ENCODE measurements around the gene SPOCK1. TPM values are rescaled to one million over a fixed set of nuclear protein-coding genes. Genes with fewer than 3 reads are reported as not detected.

SPOCK1 gene
- total and polyA plus RNA-seq, 4 experiments from 2014 or later: not detected

DNA sequence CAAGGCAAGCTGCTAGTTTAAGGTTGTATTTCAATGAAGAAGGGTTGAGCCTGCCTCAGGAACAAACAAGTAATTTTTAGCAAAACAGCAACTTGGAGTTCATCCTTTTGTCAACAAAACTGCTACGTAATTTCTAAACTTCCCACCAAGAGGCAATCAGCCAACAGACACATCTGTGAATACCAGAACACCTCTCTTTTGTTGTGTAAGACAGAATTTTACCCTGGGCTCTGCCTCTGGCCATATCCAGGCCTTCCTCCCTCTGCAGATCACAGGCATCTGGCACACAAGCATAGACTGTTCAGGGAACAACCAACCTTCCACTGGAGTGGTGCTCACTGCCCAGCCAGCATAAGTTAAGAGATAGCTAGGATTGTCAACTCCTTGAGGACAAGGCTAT, 409.0 kb downstream of the SPOCK1 start:
- no peaks in the 10 kb centered on the region for H3K27me3 Mint-ChIP-seq
- no peak for DNase-seq
- peaks cover 0 to 2% (median 0%) of the 10 kb centered on the region in 8 donors for H3K9me3 Mint-ChIP-seq
- CTCF ChIA-PET (ENCODE audit: partially characterized antibody): no interaction called here
- no peak overlapping the region for H3K27ac Mint-ChIP-seq
- POLR2A ChIA-PET (ENCODE audit: partially characterized antibody): no interaction called here
- H3K4me1 Mint-ChIP-seq: no peaks in the 10 kb centered on the region
- Histone ChIP-seq H3K9me3 (ENCODE audit: control insufficient read depth in 1 of 2, low read length in 2 of 2) (no peaks in the 10 kb centered on the region), H3K27ac (ENCODE audit: low read depth, low read length) (no peak overlapping the region), H3K4me1 (ENCODE audit: insufficient read depth, low read length) (no peaks in the 10 kb centered on the region), H3K36me3 (ENCODE audit: insufficient read depth, low read length) (no peaks in the 10 kb centered on the region), H3K4me3 (ENCODE audit: low read length in 2 of 2) (no peak overlapping the region), H3K27me3 (ENCODE audit: insufficient read depth, low read length) (no peaks in the 10 kb centered on the region)
- H3K36me3 Mint-ChIP-seq: no peaks in the 10 kb centered on the region
- intact Hi-C loops (cut with micrococcal nuclease): no loop called here
- no peak overlapping the region for H3K4me3 Mint-ChIP-seq

DNA sequence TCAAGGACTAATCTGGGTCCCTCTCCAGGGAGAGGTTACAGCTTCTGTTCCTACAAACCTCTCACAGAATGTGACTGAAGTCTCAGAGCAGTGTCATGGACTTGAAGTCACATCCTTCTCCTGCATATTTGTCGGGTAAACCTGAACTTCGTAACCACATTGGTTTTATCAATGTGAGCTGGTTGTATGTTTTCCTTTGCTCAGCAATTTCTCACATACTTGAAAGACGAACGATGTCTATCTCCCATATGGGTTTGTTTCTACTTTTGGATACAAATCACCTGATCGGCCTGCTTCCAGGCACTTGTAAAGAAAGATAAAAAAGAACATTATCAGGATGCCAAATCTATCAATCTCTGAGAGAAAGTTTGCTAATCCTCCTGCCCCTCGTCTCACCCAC, 411.0 kb downstream of the SPOCK1 start:
- no peaks in the 10 kb centered on the region for H3K4me1 ChIP-seq (ENCODE audit: insufficient read depth, low read length)
- H3K36me3 ChIP-seq (ENCODE audit: insufficient read depth, low read length): no peaks in the 10 kb centered on the region
- ChIA-PET CTCF (ENCODE audit: partially characterized antibody) (no interaction called here), POLR2A (ENCODE audit: partially characterized antibody) (no interaction called here)
- no peaks in the 10 kb centered on the region for H3K9me3 ChIP-seq (ENCODE audit: control insufficient read depth in 1 of 2, low read length in 2 of 2)
- Mint-ChIP-seq H3K4me1 (no peaks in the 10 kb centered on the region), H3K36me3 (no peaks in the 10 kb centered on the region), H3K4me3 (no peak overlapping the region), H3K27ac (no peak overlapping the region), H3K9me3 (peaks cover 0 to 2% (median 0%) of the 10 kb centered on the region in 8 donors), H3K27me3 (no peaks in the 10 kb centered on the region)
- no peak for DNase-seq
- H3K27me3 ChIP-seq (ENCODE audit: insufficient read depth, low read length): no peaks in the 10 kb centered on the region
- no peak overlapping the region for H3K27ac ChIP-seq (ENCODE audit: low read depth, low read length)
- no peak overlapping the region for H3K4me3 ChIP-seq (ENCODE audit: low read length in 2 of 2)
- intact Hi-C loops (cut with micrococcal nuclease): no loop called here

DNA sequence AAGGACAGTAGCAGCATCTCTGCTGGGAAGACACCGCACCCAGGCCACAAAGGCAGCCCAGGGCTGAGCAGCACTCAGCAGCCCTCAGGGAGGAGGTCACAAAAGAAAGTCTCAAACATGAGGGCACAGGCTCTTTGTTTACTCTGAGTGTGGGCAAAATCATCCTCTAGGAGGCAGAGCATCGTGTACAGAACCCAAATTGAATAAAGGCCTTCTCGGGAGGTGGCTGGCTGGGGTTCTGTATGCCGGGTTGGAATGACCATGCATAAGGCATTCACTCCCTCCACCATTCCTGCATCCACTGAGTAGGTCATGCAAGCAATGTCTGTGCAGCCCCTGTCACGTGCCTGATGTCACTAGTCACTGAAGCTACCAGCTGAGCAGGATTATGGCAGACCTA, 412.8 kb downstream of the SPOCK1 start:
- CTCF ChIA-PET (ENCODE audit: partially characterized antibody): no interaction called here
- Histone ChIP-seq H3K4me3 (ENCODE audit: low read length in 2 of 2) (no peak overlapping the region), H3K4me1 (ENCODE audit: insufficient read depth, low read length) (no peaks in the 10 kb centered on the region), H3K36me3 (ENCODE audit: insufficient read depth, low read length) (no peaks in the 10 kb centered on the region), H3K9me3 (ENCODE audit: control insufficient read depth in 1 of 2, low read length in 2 of 2) (no peaks in the 10 kb centered on the region), H3K27ac (ENCODE audit: low read depth, low read length) (no peak overlapping the region), H3K27me3 (ENCODE audit: insufficient read depth, low read length) (no peaks in the 10 kb centered on the region)
- Mint-ChIP-seq H3K4me3 (no peak overlapping the region), H3K4me1 (no peaks in the 10 kb centered on the region), H3K9me3 (no peaks in the 10 kb centered on the region), H3K27ac (no peak overlapping the region), H3K27me3 (no peaks in the 10 kb centered on the region), H3K36me3 (no peaks in the 10 kb centered on the region)
- intact Hi-C loops (cut with micrococcal nuclease): no loop called here
- no peak for DNase-seq
- POLR2A ChIA-PET (ENCODE audit: partially characterized antibody): no interaction called here

DNA sequence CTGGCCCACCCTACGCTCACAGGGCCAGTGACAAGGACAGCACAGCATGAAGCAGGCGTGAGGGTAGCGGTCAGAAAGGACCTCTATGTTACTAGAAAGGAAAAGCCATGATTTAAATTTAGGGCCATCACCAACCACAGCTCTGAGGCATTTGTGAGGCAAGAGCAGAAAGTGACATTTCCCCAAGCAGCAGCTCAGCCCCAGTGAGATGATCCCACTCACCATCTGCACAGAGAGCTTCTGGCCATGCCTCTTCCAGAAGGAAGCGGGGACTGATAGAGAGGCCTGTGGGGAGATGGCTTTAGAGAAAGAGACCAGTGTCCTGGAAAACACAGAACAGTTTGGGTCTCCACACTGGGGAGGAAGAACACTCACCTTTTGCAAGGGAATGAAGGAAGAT, 413.9 kb downstream of the SPOCK1 start:
- no peaks in the 10 kb centered on the region for H3K36me3 Mint-ChIP-seq
- no peaks in the 10 kb centered on the region for H3K27me3 ChIP-seq (ENCODE audit: insufficient read depth, low read length)
- H3K27ac ChIP-seq (ENCODE audit: low read depth, low read length): no peak overlapping the region
- no peaks in the 10 kb centered on the region for H3K4me1 ChIP-seq (ENCODE audit: insufficient read depth, low read length)
- CTCF ChIA-PET (ENCODE audit: partially characterized antibody): no interaction called here
- H3K4me3 Mint-ChIP-seq: no peak overlapping the region
- H3K27ac Mint-ChIP-seq: no peak overlapping the region
- intact Hi-C loops (cut with micrococcal nuclease): no loop called here
- H3K4me3 ChIP-seq (ENCODE audit: low read length in 2 of 2): no peak overlapping the region
- H3K27me3 Mint-ChIP-seq: peaks cover 0 to 3% of the 10 kb centered on the region in 2 donors
- POLR2A ChIA-PET (ENCODE audit: partially characterized antibody): no interaction called here
- no peaks in the 10 kb centered on the region for H3K4me1 Mint-ChIP-seq
- no peaks in the 10 kb centered on the region for H3K9me3 ChIP-seq (ENCODE audit: control insufficient read depth in 1 of 2, low read length in 2 of 2)
- no peaks in the 10 kb centered on the region for H3K36me3 ChIP-seq (ENCODE audit: insufficient read depth, low read length)
- no peak for DNase-seq
- no peaks in the 10 kb centered on the region for H3K9me3 Mint-ChIP-seq

DNA sequence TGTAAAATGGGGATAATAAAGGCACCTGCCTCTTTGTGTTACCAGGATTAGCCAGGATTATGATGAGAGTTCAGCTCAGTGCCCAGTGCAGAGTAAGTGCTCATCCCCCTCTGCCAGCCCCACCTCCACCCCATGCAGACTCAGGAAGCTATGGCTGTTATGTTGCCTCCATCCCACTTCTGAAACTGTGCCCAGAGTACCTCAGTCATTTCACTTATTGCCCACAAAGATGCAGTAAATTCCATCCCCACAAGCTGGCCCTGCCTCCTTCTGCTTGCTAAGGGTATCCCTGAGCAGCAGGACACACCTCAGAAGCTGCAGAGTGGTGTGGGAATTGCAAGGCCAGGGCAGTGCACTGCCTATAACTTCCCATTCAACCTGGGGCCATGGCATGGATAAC, 415.1 kb downstream of the SPOCK1 start:
- Histone ChIP-seq H3K9me3 (ENCODE audit: control insufficient read depth in 1 of 2, low read length in 2 of 2) (no peaks in the 10 kb centered on the region), H3K27me3 (ENCODE audit: insufficient read depth, low read length) (no peaks in the 10 kb centered on the region), H3K36me3 (ENCODE audit: insufficient read depth, low read length) (no peaks in the 10 kb centered on the region), H3K4me1 (ENCODE audit: insufficient read depth, low read length) (no peaks in the 10 kb centered on the region), H3K4me3 (ENCODE audit: low read length in 2 of 2) (no peak overlapping the region), H3K27ac (ENCODE audit: low read depth, low read length) (no peak overlapping the region)
- no peak for DNase-seq
- ChIA-PET CTCF (ENCODE audit: partially characterized antibody) (no interaction called here), POLR2A (ENCODE audit: partially characterized antibody) (no interaction called here)
- Mint-ChIP-seq H3K4me1 (no peaks in the 10 kb centered on the region), H3K36me3 (no peaks in the 10 kb centered on the region), H3K27me3 (peaks cover 0 to 3% of the 10 kb centered on the region in 2 donors), H3K27ac (no peak overlapping the region), H3K4me3 (no peak overlapping the region), H3K9me3 (no peaks in the 10 kb centered on the region)
- intact Hi-C loops (cut with micrococcal nuclease): no loop called here

GRCh38 chr5:137082951-137083350, 416.2 kb downstream of the SPOCK1 start:
- no peaks in the 10 kb centered on the region for H3K4me1 ChIP-seq (ENCODE audit: insufficient read depth, low read length)
- intact Hi-C loops (cut with micrococcal nuclease): no loop called here
- POLR2A ChIA-PET (ENCODE audit: partially characterized antibody): no interaction called here

DNA sequence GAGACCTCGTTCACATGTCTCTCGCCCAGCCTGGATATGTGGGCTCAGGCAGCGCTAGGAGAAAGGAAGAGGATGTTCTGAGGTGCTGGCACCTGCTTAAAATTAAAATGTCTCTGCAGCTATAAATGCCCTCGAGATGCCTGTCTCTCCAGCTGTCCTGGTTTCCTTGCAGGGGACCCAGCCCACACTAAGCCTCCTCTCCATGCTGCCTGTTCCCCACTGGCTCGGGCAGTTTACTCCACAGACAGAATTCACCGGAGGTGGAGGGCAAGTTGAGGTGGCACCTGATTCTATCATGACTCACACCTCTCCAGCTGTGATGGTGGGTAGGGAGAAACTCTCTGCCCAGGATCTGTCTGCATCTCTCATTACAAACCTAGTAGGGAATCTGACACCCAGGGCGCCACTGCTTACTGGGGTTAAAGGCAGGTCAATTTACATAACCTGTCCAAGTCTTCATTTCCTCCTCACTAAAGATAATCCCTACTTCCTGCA, 420.9 kb downstream of the SPOCK1 start:
- ChIA-PET POLR2A (ENCODE audit: partially characterized antibody) (no interaction called here), CTCF (ENCODE audit: partially characterized antibody) (no interaction called here)
- Mint-ChIP-seq H3K36me3 (no peaks in the 10 kb centered on the region), H3K4me1 (no peaks in the 10 kb centered on the region), H3K27me3 (peaks cover 0 to 3% of the 10 kb centered on the region in 2 donors), H3K9me3 (peaks cover 0 to 3% (median 0%) of the 10 kb centered on the region in 8 donors), H3K27ac (no peak overlapping the region), H3K4me3 (no peak overlapping the region)
- Histone ChIP-seq H3K27ac (ENCODE audit: low read depth, low read length) (no peak overlapping the region), H3K36me3 (ENCODE audit: insufficient read depth, low read length) (no peaks in the 10 kb centered on the region), H3K4me3 (ENCODE audit: low read length in 2 of 2) (no peak overlapping the region), H3K9me3 (ENCODE audit: control insufficient read depth in 1 of 2, low read length in 2 of 2) (no peaks in the 10 kb centered on the region), H3K27me3 (ENCODE audit: insufficient read depth, low read length) (no peaks in the 10 kb centered on the region), H3K4me1 (ENCODE audit: insufficient read depth, low read length) (no peaks in the 10 kb centered on the region)
- intact Hi-C loops (cut with micrococcal nuclease): no loop called here
- no peak for DNase-seq

More at GRCh38 chr5:137082951-137083350, 416.2 kb downstream of the SPOCK1 start:
- Histone ChIP-seq H3K27ac (ENCODE audit: low read depth, low read length) (no peak overlapping the region), H3K36me3 (ENCODE audit: insufficient read depth, low read length) (no peaks in the 10 kb centered on the region), H3K4me3 (ENCODE audit: low read length in 2 of 2) (no peak overlapping the region), H3K27me3 (ENCODE audit: insufficient read depth, low read length) (no peaks in the 10 kb centered on the region), H3K9me3 (ENCODE audit: control insufficient read depth in 1 of 2, low read length in 2 of 2) (no peaks in the 10 kb centered on the region)
- CTCF ChIA-PET (ENCODE audit: partially characterized antibody): no interaction called here
- Mint-ChIP-seq H3K27me3 (peaks cover 0 to 3% of the 10 kb centered on the region in 2 donors), H3K27ac (no peak overlapping the region), H3K9me3 (peaks cover 0 to 3% (median 0%) of the 10 kb centered on the region in 8 donors), H3K4me3 (no peak overlapping the region), H3K4me1 (no peaks in the 10 kb centered on the region), H3K36me3 (no peaks in the 10 kb centered on the region)
- DNase-seq: no peak
